Activated CD8-positive, alpha-beta memory T cell treated with anti-CD3 and anti-CD28 coated beads for 4 hours (primary cell): ENCODE data around the gene ADARB2.

Source experiments
- DNase-seq, 2 donors: peaks; one replicate each; pipeline ENCODE4 v3.0.0-alpha.2; 2020; ENCODE audit warnings: low read depth in 2 of 2

The ADARB2 gene

GRCh38 chr10:1194161-1194560, 543.2 kb downstream of the ADARB2 start:
- DNase-seq, result no peak

- DNase-seq, result no peak
Observed at GRCh38 chr10:1193561-1193960, 543.8 kb downstream of the ADARB2 start.

GRCh38 chr10:1191752-1192151, 545.6 kb downstream of the ADARB2 start:
- no peak for DNase-seq

- no peak for DNase-seq
Observed at GRCh38 chr10:1190791-1191490, 546.4 kb downstream of the ADARB2 start.

GRCh38 chr10:1190052-1190395, 547.3 kb downstream of the ADARB2 start:
- DNase-seq, result no peak

- DNase-seq, result no peak
Observed at GRCh38 chr10:1189166-1190051, 547.9 kb downstream of the ADARB2 start.

- DNase-seq, result no peak
Observed at GRCh38 chr10:1188558-1189135, 548.7 kb downstream of the ADARB2 start.

GRCh38 chr10:1187855-1188557, 549.3 kb downstream of the ADARB2 start:
- no peak for DNase-seq

GRCh38 chr10:1187151-1187854, 550.0 kb downstream of the ADARB2 start:
- no peak for DNase-seq

GRCh38 chr10:1186683-1186990, 550.7 kb downstream of the ADARB2 start:
- no peak for DNase-seq

GRCh38 chr10:1185911-1186682, 551.2 kb downstream of the ADARB2 start:
- DNase-seq, result no peak

GRCh38 chr10:1184541-1185430, 552.5 kb downstream of the ADARB2 start:
- DNase-seq, result no peak

- DNase-seq, result no peak
Observed at GRCh38 chr10:1183701-1184100, 553.6 kb downstream of the ADARB2 start.

- DNase-seq, result no peak
Observed at GRCh38 chr10:1183033-1183396, 554.3 kb downstream of the ADARB2 start.

- no peak for DNase-seq
Observed at GRCh38 chr10:1182280-1183032, 554.9 kb downstream of the ADARB2 start.

GRCh38 chr10:1180836-1181235, 556.5 kb downstream of the ADARB2 start:
- DNase-seq, result no peak

- no peak for DNase-seq
Observed at GRCh38 chr10:1180071-1180730, 557.1 kb downstream of the ADARB2 start.

- DNase-seq, result no peak
Observed at GRCh38 chr10:1179346-1180070, 557.8 kb downstream of the ADARB2 start.
